Activated CD8-positive, alpha-beta memory T cell treated with anti-CD3 and anti-CD28 coated beads for 24 hours (primary cell): Measurements from ENCODE around the gene VPS50.
"Not testable (repeated sequence)": the region's sequence is repeated elsewhere in the genome, so short reads cannot be mapped to it uniquely, and the experiment has no call there.

Source experiments
- DNase-seq: peaks from one replicate; pipeline ENCODE4 v3.0.0-alpha.2; 2020

Gene VPS50

GRCh38 chr7:93350338-93350737, 118.2 kb downstream of the VPS50 start:
- no peak for DNase-seq

GRCh38 chr7:93352881-93353280, 120.7 kb downstream of the VPS50 start:
- DNase-seq = no peak

- no peak for DNase-seq
These were observed 122.6 kb downstream of the VPS50 start for GRCh38 chr7:93354815-93355214.

GRCh38 chr7:93359520-93360198, 127.5 kb downstream of the VPS50 start:
- DNase-seq = no peak

- no peak for DNase-seq
These were observed 129.7 kb downstream of the VPS50 start for GRCh38 chr7:93361853-93362252.

GRCh38 chr7:93364806-93365205, 132.6 kb downstream of the VPS50 start:
- DNase-seq = no peak

GRCh38 chr7:93365341-93365740, 133.2 kb downstream of the VPS50 start:
- DNase-seq = no peak

GRCh38 chr7:93366816-93367215, 134.7 kb downstream of the VPS50 start:
- no peak for DNase-seq

- no peak for DNase-seq
These were observed 135.1 kb downstream of the VPS50 start for GRCh38 chr7:93367254-93367653.

GRCh38 chr7:93370937-93371336, 138.8 kb downstream of the VPS50 start:
- DNase-seq = not testable (repeated sequence)

- DNase-seq = no peak
These were observed 141.4 kb downstream of the VPS50 start for GRCh38 chr7:93373537-93373936.

- no peak for DNase-seq
These were observed 142.3 kb downstream of the VPS50 start for GRCh38 chr7:93374345-93374940.

- no peak for DNase-seq
These were observed 143.4 kb downstream of the VPS50 start for GRCh38 chr7:93375603-93376002.

GRCh38 chr7:93378131-93378760, 146.1 kb downstream of the VPS50 start:
- DNase-seq = no peak

- no peak for DNase-seq
These were observed 150.2 kb downstream of the VPS50 start for GRCh38 chr7:93382362-93382761.

- no peak for DNase-seq
These were observed 158.5 kb downstream of the VPS50 start for GRCh38 chr7:93390660-93391059.

GRCh38 chr7:93392984-93393383, 160.8 kb downstream of the VPS50 start:
- no peak for DNase-seq

GRCh38 chr7:93399642-93400041, 167.5 kb downstream of the VPS50 start:
- no peak for DNase-seq

- DNase-seq = no peak
These were observed 170.8 kb downstream of the VPS50 start for GRCh38 chr7:93402944-93403343.

- DNase-seq = no peak
These were observed 175.1 kb downstream of the VPS50 start for GRCh38 chr7:93407239-93407638.

- no peak for DNase-seq
These were observed 177.2 kb downstream of the VPS50 start for GRCh38 chr7:93409324-93409723.
